Measurements from ENCODE around the gene XCL2. TPM values are rescaled to one million over a fixed set of nuclear protein-coding genes. Genes with fewer than 3 reads are reported as not detected.

The XCL2 gene
- total and polyA plus RNA-seq, 2 of the 4 experiments (the other 2 are of a cell fraction): not detected

GRCh38 chr1:168553680-168554553 is 10.1 kb upstream of the XCL2 start:
- Histone ChIP-seq H2AK5ac (ENCODE audit: low read depth, low read length) (no peak overlapping the region), H2AFZ (replicated peaks; ENCODE audit: low read length, poor library complexity) (no peak overlapping the region), H4K91ac (ENCODE audit: insufficient read depth, low read depth, low read length) (no peak overlapping the region), H3K4me3 (ENCODE audit: insufficient read depth, low read depth, low read length) (no peak overlapping the region), H3K79me1 (ENCODE audit: low read depth in 1 of 2, low read length in 2 of 2) (no peaks in the 10 kb centered on the region), H2BK15ac (ENCODE audit: low read depth, low read length) (no peak overlapping the region), H3K14ac (replicated peaks; ENCODE audit: low read depth, low read length) (no peak overlapping the region), H3K18ac (ENCODE audit: low read depth, low read length) (no peak overlapping the region), H4K20me1 (ENCODE audit: insufficient read depth, low read length) (no peaks in the 10 kb centered on the region), H3K9ac (ENCODE audit: low read depth, low read length) (no peak overlapping the region), H3K36me3 (ENCODE audit: control insufficient read depth, insufficient read depth, low read length) (no peaks in the 10 kb centered on the region), H3K56ac (ENCODE audit: extremely low read depth, insufficient read depth, low read length) (no peak overlapping the region), H3K9me1 (ENCODE audit: insufficient read depth, low read length) (no peaks in the 10 kb centered on the region), H2AK9ac (replicated peaks; ENCODE audit: low read depth, low read length, poor library complexity) (no peak overlapping the region), H3K27ac (ENCODE audit: insufficient read depth, low read length) (no peak overlapping the region), H3K4ac (ENCODE audit: low read depth, low read length) (no peak overlapping the region), H4K8ac (ENCODE audit: low read depth in 2 of 2, low read length in 2 of 2) (no peak overlapping the region), H2BK120ac (ENCODE audit: low read depth, low read length) (no peak overlapping the region), H3K9me3 (ENCODE audit: control insufficient read depth, insufficient read depth, low read length) (no peaks in the 10 kb centered on the region), H4K5ac (ENCODE audit: low read depth, low read length) (no peak overlapping the region), H3K4me1 (ENCODE audit: control insufficient read depth, insufficient read depth, low read length) (no peaks in the 10 kb centered on the region), H2BK5ac (ENCODE audit: low read depth, low read length, poor library complexity, severe bottlenecking) (no peak overlapping the region), H3K27me3 (ENCODE audit: control insufficient read depth, insufficient read depth, low read length) (no peaks in the 10 kb centered on the region), H3K23ac (ENCODE audit: low read depth, low read length) (no peak overlapping the region), H3K4me2 (ENCODE audit: low read depth, low read length) (no peak overlapping the region), H2BK20ac (ENCODE audit: low read depth, low read length) (no peak overlapping the region)
- ATAC-seq (ENCODE audit: low read depth) (no peak), DNase-seq (no peak)
- 60% methylated on average over 1 of the region's 5 CpGs; no CpG with 5 or more reads in 1 of the 2 experiments for WGBS, 2 experiments (ENCODE audit: extremely low coverage in 2 of 2, insufficient read length in 1 of 2)
- POLR2A ChIA-PET (ENCODE audit: unreplicated experiment): no interaction called here
- CTCF ChIA-PET: no interaction called here
- dilution Hi-C loops (cut with HindIII; ENCODE audit: low sequenced_read_pairs, unreplicated experiment): no loop called here
- in situ Hi-C loops (cut with MboI; ENCODE audit: low sequenced_read_pairs): no loop called here
- intact Hi-C loops (cut with micrococcal nuclease): no loop called here
- BruUV-seq (replicated peaks): no TSS peak
- no peak for TF ChIP-seq ELK1 (IDR thresholded peaks at IDR 0.05; ENCODE audit: borderline replicate concordance, low read depth, low read length)
- no peak for TF ChIP-seq NFE2L2 (IDR thresholded peaks at IDR 0.05; ENCODE audit: low read depth, low read length)
- TF ChIP-seq SMC3 (IDR thresholded peaks at IDR 0.05; ENCODE audit: low read depth, low read length): no peak
- no peak for TF ChIP-seq POLR2A (IDR thresholded peaks at IDR 0.05; ENCODE audit: low read depth, low read length)
- TF ChIP-seq CEBPB (IDR thresholded peaks at IDR 0.05; ENCODE audit: low read depth, low read length): no peak
- TF ChIP-seq MAFK (IDR thresholded peaks at IDR 0.05; ENCODE audit: low read depth, low read length): no peak
- no peak for TF ChIP-seq BHLHE40 (IDR thresholded peaks at IDR 0.05; ENCODE audit: low read depth, low read length)
- TF ChIP-seq USF2 (IDR thresholded peaks at IDR 0.05; ENCODE audit: low read depth, low read length): no peak
- no peak for TF ChIP-seq RCOR1 (IDR thresholded peaks at IDR 0.05; ENCODE audit: insufficient replicate concordance, low read length)
- no peak for TF ChIP-seq MXI1 (IDR thresholded peaks at IDR 0.05; ENCODE audit: borderline replicate concordance, low read depth, low read length)
- no peak for TF ChIP-seq RAD21 (IDR thresholded peaks at IDR 0.05; ENCODE audit: low read length)
- TF ChIP-seq CHD1 (IDR thresholded peaks at IDR 0.05; ENCODE audit: low read depth, low read length): no peak
- no peak for TF ChIP-seq CTCF (conservative IDR thresholded peaks at IDR 0.05; ENCODE audit: low read depth, low read length)
- no peak for TF ChIP-seq RFX5 (IDR thresholded peaks at IDR 0.05; ENCODE audit: low read depth, low read length)
- no peak for TF ChIP-seq FOS (IDR thresholded peaks at IDR 0.05; ENCODE audit: low read depth, low read length)
